Stimulated activated naive CD8-positive, alpha-beta T cell treated with anti-CD3 and anti-CD28 coated beads, Interleukin-15, Interleukin-2, amounts not matched to agents 100 ng/mL and 50 ng/mL, for 24 hours (primary cell): ENCODE measurements around the gene VCAN.

Source experiments
- H3K27ac Mint-ChIP-seq: one replicate; pipeline ENCODE4 v1.8.0; 2021; ENCODE audit warnings: mild to moderate bottlenecking, mixed read lengths
- H3K27me3 Mint-ChIP-seq: one replicate; pipeline ENCODE4 v1.8.0; 2021; ENCODE audit warnings: mixed read lengths
- H3K36me3 Mint-ChIP-seq: one replicate; pipeline ENCODE4 v1.8.0; 2021; ENCODE audit warnings: low read depth, mixed read lengths
- H3K4me1 Mint-ChIP-seq: one replicate; pipeline ENCODE4 v1.8.0; 2021; ENCODE audit warnings: low read depth, mixed read lengths
- H3K4me3 Mint-ChIP-seq: one replicate; pipeline ENCODE4 v1.8.0; 2021; ENCODE audit warnings: mild to moderate bottlenecking, mixed read lengths
- H3K9me3 Mint-ChIP-seq: one replicate; pipeline ENCODE4 v1.8.0; 2021; ENCODE audit warnings: mixed read lengths

VCAN gene

DNA sequence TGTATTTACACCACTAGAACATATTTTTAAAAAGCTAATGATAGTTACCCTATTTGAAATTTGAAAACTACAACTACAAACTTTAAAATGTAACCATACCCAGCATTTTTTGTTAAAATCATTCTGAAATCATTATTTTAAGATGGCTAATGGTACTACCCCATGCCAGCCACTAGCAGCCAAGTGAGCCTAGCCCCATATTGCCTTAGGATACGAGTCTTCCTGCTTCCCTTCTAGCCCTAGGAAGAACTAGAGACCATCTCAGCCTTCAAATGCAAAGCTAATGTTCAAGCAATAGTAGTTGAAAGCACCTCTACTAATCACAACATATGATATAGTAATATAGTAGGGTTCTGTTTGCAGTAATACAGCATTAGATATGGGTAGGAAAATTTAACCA is 24.0 kb upstream of the VCAN start:
- Mint-ChIP-seq H3K9me3 (peaks cover 2% of the 10 kb centered on the region), H3K27ac (no peak overlapping the region), H3K27me3 (peaks cover 22% of the 10 kb centered on the region), H3K4me3 (no peak overlapping the region), H3K4me1 (no peaks in the 10 kb centered on the region), H3K36me3 (no peaks in the 10 kb centered on the region)

DNA sequence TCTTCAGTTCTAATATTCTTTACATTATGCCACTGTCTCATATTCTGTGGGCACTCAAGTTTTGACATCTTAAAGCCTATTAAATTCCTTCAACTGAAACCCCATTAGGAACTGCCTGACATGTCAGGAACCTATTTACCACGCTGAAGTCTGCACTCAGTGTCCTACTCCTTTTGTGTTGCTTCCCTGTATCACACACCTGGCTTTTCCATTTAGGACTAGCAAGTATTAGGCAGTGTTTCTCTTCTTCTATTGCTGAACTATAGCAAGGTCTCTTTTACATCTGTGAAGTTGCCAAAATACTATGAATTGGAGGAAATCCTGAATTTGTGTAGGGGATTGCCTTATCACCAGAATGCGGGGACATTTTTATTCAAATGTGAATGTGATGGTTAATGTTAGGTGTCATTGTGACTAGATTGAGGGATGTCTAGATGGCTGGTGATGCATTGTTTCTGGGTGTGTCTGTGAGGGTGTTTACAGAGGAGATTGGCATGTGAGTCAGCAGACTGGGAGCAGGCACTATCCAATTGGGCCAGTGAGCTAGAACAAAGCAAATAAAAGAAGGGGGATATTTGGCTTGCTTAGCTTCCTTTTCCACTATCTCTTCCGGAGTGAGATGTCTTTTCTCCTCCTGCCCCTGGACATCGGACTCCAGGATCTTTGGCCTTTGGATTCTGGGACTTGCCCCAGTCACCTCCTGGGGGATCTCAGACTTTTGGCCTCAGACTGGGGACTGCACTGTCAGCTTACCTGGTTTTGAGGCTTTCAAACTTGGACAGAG is 21.2 kb upstream of the VCAN start:
- H3K4me3 Mint-ChIP-seq: no peak overlapping the region
- H3K36me3 Mint-ChIP-seq: no peaks in the 10 kb centered on the region
- H3K27ac Mint-ChIP-seq: no peak overlapping the region
- H3K27me3 Mint-ChIP-seq: peaks cover 22% of the 10 kb centered on the region
- no peaks in the 10 kb centered on the region for H3K4me1 Mint-ChIP-seq
- H3K9me3 Mint-ChIP-seq: peaks cover 17% of the 10 kb centered on the region

DNA sequence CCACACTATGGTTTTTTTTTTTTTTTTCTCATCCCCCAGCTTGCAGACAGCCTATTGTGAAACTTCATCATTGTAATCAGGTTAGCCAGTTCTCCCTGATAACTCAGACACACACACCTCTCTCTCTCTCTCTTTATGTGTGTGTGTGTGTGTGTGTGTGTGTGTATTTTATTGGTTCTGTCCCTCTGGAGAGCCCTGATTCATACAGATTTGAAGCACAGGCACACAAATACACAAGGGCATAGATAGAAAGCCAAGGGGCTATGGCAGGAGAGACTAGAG is 20.6 kb upstream of the VCAN start:
- no peaks in the 10 kb centered on the region for H3K4me1 Mint-ChIP-seq
- H3K9me3 Mint-ChIP-seq: peaks cover 17% of the 10 kb centered on the region
- no peak overlapping the region for H3K27ac Mint-ChIP-seq
- no peaks in the 10 kb centered on the region for H3K36me3 Mint-ChIP-seq
- no peak overlapping the region for H3K4me3 Mint-ChIP-seq
- peaks cover 22% of the 10 kb centered on the region for H3K27me3 Mint-ChIP-seq

DNA sequence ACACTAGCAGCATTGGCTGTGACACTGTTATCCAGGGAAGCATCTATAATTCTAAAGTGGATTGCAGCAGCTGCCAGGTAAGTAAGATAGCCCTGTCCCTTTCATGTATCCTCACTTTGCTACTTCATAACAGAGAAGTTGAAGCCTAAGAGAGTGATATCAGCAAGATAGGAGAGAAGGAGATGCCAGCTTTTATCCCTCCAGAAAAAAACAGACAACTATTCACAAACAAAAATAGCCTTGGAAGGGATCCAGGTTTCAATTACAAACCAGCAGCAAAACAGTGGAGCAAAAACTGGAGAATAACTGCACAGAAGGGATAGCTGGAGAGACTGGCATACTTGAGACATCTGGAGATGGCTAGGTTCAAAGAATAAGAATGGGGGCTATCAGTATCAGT is 19.6 kb upstream of the VCAN start:
- Mint-ChIP-seq H3K27me3 (peaks cover 22% of the 10 kb centered on the region), H3K36me3 (no peaks in the 10 kb centered on the region), H3K9me3 (peaks cover 21% of the 10 kb centered on the region), H3K4me1 (no peaks in the 10 kb centered on the region), H3K27ac (no peak overlapping the region), H3K4me3 (no peak overlapping the region)

DNA sequence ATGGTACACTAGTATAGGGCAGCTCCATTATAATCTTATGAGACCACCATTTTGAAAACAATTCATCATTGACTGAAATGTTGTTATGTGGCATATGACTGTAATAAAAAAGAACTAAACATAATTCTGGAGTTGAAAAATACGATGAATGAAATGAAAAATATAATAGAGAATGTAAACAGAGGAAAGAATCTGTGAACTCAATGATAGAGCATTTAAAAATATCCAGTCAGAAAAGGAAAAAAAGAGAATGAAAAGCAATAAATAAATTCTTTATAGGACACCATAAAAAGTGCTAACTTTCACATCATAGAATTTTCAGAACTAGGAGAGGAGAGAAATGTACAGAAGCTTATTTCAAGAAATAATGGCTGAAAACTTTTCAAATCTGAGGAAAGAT is 17.6 kb upstream of the VCAN start:
- no peaks in the 10 kb centered on the region for H3K4me1 Mint-ChIP-seq
- H3K9me3 Mint-ChIP-seq: peaks cover 22% of the 10 kb centered on the region
- no peak overlapping the region for H3K4me3 Mint-ChIP-seq
- H3K27ac Mint-ChIP-seq: no peak overlapping the region
- peaks cover 17% of the 10 kb centered on the region for H3K27me3 Mint-ChIP-seq
- no peaks in the 10 kb centered on the region for H3K36me3 Mint-ChIP-seq

DNA sequence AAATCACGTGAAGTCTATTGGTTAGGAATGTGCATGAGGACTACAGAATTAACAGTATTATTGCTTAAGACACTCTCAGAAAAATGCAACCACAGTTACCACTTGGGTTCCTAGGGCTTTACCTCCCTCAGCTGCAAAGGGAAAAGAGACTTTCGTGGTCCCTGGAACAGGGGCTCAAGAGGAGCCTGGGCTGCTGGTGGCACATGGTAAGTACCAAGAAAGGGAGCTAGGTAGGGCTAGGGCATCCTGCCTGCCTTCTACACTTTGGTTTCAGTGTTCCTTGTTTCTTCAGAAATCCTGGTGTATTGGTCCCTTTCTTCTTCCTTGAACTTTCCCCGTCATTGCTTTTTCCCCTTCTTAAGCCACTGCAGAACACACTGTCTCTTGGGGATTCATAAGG is 7.3 kb upstream of the VCAN start:
- Mint-ChIP-seq H3K27me3 (peaks cover 42% of the 10 kb centered on the region), H3K27ac (no peak overlapping the region), H3K9me3 (peaks cover 5% of the 10 kb centered on the region), H3K4me1 (no peaks in the 10 kb centered on the region), H3K4me3 (no peak overlapping the region), H3K36me3 (peaks cover 5% of the 10 kb centered on the region)

DNA sequence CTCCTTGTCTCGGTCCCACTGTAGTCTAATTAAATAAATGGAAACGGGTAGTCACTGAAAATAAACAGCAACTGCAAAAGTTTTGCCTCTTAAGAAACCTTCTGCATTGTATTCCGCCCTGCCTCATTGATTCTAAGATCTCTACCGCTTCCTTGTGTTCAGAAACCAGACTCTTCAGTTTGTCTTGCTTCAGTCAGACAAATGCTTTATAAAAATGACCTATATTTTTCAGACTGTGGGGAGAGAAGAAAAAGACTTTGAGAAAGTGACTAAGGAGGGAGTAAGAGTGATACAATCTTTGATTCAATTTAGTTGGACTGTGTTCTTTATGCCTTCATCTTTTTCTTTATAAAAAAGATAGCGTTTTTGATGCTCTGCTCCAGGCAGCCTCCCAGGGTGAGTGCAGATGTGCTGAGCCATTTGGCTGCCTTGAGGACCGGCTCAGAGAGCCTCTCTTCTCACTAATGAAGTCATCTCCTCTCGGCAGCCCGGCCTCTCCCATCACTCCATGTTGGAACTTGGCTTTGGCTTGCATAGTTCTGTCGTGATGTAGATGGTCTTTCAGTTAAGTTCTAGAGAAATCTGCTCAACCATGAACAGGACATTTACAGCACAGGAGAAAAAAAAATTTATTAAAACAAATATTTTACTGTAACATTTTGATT is 4.0 kb upstream of the VCAN start:
- peaks cover 5% of the 10 kb centered on the region for H3K9me3 Mint-ChIP-seq
- H3K27ac Mint-ChIP-seq: no peak overlapping the region
- H3K4me1 Mint-ChIP-seq: peaks cover 15% of the 10 kb centered on the region
- H3K27me3 Mint-ChIP-seq: peaks cover 74% of the 10 kb centered on the region
- no peak overlapping the region for H3K4me3 Mint-ChIP-seq
- peaks cover 5% of the 10 kb centered on the region for H3K36me3 Mint-ChIP-seq

DNA sequence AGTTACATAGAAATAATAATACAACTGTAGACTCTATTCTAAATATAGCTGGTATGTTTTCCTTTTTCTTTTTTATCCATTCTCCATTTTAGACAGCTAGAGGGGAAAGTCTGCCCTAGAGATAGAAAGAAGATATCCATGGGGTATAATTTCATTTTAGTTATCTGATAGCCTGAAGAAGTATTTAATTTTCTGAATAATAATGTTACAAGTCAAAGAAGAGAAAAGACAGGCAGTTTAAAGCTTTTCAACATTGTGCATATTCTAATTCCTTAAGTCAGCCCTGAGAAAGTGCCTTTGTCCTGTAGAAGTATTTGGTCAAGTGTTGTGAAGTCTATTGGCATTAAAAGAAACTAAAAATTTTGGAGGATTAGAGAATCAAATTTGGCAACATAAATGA is 2.5 kb upstream of the VCAN start:
- Mint-ChIP-seq H3K27me3 (peaks cover 83% of the 10 kb centered on the region), H3K4me1 (peaks cover 29% of the 10 kb centered on the region), H3K4me3 (no peak overlapping the region), H3K9me3 (peaks cover under 1% of the 10 kb centered on the region), H3K27ac (no peak overlapping the region), H3K36me3 (peaks cover under 1% of the 10 kb centered on the region)

DNA sequence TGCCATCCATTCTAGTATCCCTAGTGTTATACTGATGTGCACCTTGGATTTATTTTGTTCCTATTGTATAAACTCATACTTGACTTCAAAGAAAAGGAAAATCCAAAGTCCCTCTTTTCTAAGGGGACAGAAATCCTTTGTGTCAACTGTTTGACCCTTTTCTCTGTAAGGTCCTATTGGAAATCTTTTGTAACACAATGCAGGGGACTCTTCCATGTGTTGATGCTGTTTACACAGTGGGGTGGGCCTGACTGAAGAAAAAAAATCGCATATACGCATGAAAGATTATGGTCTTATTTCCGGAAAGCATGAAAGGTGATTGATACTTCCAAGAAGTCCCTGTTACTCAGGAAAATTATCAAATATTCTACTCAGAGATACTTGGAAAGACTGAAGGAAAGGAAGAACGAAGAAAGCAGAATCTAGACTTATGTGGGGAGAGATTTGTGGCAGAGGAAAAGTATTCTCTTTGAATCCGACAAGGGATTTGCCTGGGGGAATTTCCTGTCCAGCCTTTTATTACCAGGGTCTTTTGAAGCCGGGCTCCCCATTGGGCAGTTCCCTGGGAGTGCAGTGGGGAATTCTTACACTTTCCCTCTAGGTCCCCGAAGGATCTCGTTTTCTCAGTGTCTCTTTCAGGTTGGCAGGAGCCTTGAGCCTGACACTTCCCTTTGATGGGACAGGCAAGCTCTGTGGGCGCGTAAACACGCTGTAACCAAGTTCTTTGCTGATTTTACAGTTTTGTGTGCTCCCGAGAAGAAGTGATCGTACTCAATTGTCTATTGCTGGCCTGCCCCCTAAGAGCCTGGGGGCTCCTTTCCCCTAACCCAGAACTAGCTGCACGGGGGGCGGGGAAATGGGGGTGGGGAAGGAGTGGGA is 779 bp upstream of the VCAN start:
- Mint-ChIP-seq H3K36me3 (no peaks in the 10 kb centered on the region), H3K27me3 (peaks cover 83% of the 10 kb centered on the region), H3K4me1 (peaks cover 32% of the 10 kb centered on the region), H3K9me3 (no peaks in the 10 kb centered on the region), H3K27ac (no peak overlapping the region), H3K4me3 (no peak overlapping the region)

DNA sequence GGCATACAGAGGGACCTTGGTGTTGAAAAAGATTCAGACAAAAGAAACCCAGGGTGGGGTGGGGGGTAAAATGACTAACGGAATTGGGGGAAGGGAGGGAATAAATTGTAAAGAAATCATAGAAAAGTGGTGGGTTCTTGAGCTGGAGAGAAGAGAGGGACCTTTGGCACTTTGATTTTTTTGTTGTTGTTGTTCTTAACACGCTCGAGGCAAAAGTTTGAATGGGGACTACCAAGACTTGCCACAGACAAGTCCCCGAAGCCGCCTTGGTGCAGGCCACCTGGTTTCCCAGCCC is 616 bp downstream of the VCAN start:
- H3K27me3 Mint-ChIP-seq: peaks cover 84% of the 10 kb centered on the region
- H3K27ac Mint-ChIP-seq: no peak overlapping the region
- no peaks in the 10 kb centered on the region for H3K36me3 Mint-ChIP-seq
- H3K4me1 Mint-ChIP-seq: peaks cover 32% of the 10 kb centered on the region
- H3K4me3 Mint-ChIP-seq: peak overlapping the region; percentile 65
- no peaks in the 10 kb centered on the region for H3K9me3 Mint-ChIP-seq

DNA sequence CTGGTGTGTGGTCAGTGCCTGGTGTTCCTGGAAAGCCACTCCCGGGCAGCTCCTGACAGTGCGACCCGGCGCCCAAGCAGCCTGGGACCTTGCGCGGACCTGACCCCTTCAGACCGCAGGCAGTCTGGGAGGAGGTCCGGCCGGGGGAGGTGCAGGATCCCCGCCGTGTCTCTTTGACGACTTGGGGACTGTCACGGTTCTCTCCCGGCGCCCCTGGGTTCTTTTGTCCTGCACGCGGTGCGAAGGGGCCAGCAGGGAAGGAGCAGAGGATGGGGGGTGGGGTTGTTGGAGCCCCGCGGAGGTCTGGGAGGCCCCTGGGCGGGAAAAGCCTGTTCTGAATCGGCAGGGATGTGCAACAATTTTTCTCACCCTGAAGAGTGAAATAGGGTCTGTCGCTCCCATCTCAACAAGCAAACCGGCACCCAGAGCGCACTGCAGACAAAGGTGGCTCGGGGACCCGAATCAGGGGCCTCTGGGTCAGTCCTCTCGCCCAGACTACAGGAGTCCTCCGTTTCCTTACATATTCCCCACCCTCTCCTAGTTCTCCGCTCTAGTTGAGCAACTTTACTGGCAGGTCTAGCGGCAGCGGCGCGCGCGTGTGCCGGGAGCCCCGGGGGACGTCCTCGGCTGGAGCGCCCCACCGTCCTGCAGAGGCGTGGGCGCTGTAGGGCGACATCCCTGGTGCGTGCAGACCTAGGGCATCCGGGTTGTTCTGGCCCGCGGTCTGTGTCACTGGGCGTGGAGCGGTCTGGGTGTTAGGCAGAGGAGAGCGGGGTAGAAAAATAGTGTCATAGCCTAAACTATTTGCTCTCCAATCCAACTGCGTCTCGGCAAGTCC is 1.2 kb downstream of the VCAN start:
- H3K27ac Mint-ChIP-seq: no peak overlapping the region
- peak overlapping the region; percentile 89 for H3K4me3 Mint-ChIP-seq
- peaks cover 32% of the 10 kb centered on the region for H3K4me1 Mint-ChIP-seq
- H3K27me3 Mint-ChIP-seq: peaks cover 86% of the 10 kb centered on the region
- no peaks in the 10 kb centered on the region for H3K36me3 Mint-ChIP-seq
- no peaks in the 10 kb centered on the region for H3K9me3 Mint-ChIP-seq

DNA sequence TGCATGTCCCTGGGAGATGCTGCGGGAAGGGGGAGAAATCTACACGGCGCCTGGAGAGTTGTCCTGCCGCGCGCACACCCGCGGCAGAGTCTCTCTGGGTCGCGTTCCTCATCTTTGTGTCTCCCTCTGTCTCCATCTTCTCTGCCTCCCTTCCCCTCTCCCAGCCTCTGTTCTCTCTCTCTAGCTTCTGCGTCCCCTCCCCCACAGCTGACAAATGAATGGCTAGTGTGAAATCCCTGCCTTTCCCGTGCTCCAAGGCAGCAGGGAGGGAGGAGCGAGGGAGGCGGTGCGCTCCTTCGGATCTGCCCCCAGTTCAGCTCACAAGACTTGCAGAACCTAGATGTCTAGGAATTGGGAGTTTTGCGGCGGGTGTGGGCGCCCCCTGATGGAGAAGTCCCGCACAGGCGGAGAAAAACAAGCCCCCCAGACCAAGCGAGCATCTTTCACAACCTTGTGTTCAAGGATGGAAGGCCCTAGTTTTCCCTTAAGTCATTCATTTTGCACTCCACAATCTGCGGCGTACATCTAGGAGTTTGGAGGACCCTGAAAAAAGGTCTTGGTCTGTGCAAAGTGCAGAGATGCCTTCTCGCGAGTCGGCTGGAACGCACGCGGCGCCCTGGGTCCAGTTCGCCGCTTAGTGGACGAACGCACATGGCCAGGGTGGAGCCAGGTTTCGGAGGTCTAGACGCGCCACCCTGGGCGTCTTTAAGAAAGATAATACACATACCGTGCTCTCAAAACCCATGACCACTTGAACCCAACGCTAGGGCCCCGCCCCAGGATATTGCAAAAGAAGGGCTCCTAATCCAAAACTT is 2.0 kb downstream of the VCAN start:
- Mint-ChIP-seq H3K9me3 (no peaks in the 10 kb centered on the region), H3K4me1 (peaks cover 32% of the 10 kb centered on the region), H3K27me3 (peaks cover 82% of the 10 kb centered on the region), H3K36me3 (no peaks in the 10 kb centered on the region), H3K27ac (peak overlapping the region; percentile 58), H3K4me3 (peak overlapping the region; percentile 89)

DNA sequence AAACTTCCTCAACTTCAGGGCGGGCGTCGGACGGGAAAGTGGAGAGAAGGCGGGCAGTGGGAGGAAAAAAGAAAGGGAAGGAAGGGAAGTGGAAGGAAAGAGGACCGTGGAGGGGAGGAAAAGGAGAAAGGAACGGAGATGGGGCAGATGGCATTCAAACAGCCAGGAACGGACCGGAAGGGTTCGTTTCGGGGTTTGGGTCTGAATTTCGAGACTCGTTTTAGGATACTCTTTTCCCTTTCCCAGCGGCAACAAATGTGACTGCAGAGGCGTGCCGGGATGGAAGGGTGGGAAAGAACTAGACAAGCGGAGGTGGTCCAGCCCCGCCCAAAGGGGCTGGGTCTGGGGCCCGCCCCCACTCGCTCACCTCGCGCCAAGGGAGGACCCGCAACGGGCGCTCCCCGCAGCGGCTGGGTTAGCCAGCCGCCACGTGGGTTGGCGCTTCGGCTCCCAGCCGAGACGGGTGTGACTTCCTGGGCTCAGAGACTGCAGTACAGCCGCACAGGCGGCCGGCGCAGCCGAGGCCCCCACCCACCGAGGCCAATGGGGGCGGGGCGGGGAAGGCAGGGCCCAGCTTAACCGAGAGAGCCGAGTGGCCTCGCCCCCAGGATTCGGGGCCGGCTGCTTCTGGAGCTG is 2.7 kb downstream of the VCAN start:
- no peak overlapping the region for H3K27ac Mint-ChIP-seq

DNA sequence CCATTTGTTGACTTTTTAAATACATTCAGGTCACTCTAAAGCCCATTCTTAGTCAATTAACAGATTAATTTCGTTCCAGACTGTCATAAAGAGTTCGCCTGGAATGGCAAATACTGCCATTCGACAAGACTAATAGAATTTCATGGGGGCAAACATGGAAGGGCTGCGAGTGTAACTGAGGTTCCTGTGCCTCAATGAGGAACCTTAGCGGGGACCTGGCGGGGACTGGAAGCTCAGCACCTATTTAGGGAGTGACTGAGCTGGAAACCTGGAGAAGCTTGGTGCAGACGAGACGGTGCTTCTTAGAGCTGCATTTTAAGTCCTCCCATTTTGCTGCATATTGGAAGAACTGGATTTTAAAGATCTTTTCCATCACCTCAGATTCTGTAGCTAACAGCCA is 3.4 kb downstream of the VCAN start:
- no peaks in the 10 kb centered on the region for H3K9me3 Mint-ChIP-seq
- no peak overlapping the region for H3K27ac Mint-ChIP-seq
- H3K36me3 Mint-ChIP-seq: no peaks in the 10 kb centered on the region
- peaks cover 76% of the 10 kb centered on the region for H3K27me3 Mint-ChIP-seq
- H3K4me3 Mint-ChIP-seq: peak overlapping the region; percentile 54
- H3K4me1 Mint-ChIP-seq: peaks cover 32% of the 10 kb centered on the region

More for the DNA sequence above, 2.7 kb downstream of the VCAN start:
- Mint-ChIP-seq H3K27me3 (peaks cover 77% of the 10 kb centered on the region), H3K4me1 (peaks cover 32% of the 10 kb centered on the region), H3K4me3 (peak overlapping the region; percentile 89), H3K9me3 (no peaks in the 10 kb centered on the region), H3K36me3 (no peaks in the 10 kb centered on the region)
